Neural progenitor cell (in vitro differentiated cells): ENCODE measurements around the gene ADK. TPM values are rescaled to one million over a fixed set of nuclear protein-coding genes. Genes with fewer than 3 reads are reported as not detected.

Source experiments
- DNase-seq: peaks from one replicate; pipeline ENCODE4 v3.0.0-alpha.2; 2016; ENCODE audit warnings: low spot score
- H2AFZ ChIP-seq: fragments of 200-600 bp; sonication (generic); replicated peaks from 2 replicates; pipeline ENCODE4 v1.6.1; 2016; ENCODE audit warnings: antibody characterized with exemption
- H3F3A ChIP-seq: fragments of 200-600 bp; sonication (generic); 2 replicates; pipeline ENCODE4 v1.6.1; 2016; ENCODE audit warnings: antibody characterized with exemption, low read depth
- H3K27ac ChIP-seq: fragments of 200-600 bp; sonication (generic); 2 replicates; pipeline ENCODE4 v1.5.1; 2016; ENCODE audit warnings: mild to moderate bottlenecking
- H3K27me3 ChIP-seq: fragments of 200-600 bp; sonication (generic); 2 replicates; pipeline ENCODE4 v1.6.1; 2016; ENCODE audit warnings: mild to moderate bottlenecking, moderate library complexity
- H3K36me3 ChIP-seq: fragments of 200-600 bp; sonication (generic); 2 replicates; pipeline ENCODE4 v1.5.1; 2016
- H3K4me1 ChIP-seq: fragments of 200-600 bp; sonication (generic); 2 replicates; pipeline ENCODE4 v1.6.1; 2016; ENCODE audit warnings: mixed run types
- H3K4me2 ChIP-seq: fragments of 200-600 bp; sonication (generic); 2 replicates; pipeline ENCODE4 v1.6.1; 2016
- H3K4me3 ChIP-seq: fragments of 200-600 bp; sonication (generic); 2 replicates; pipeline ENCODE4 v1.5.1; 2016
- H3K79me2 ChIP-seq: fragments of 200-600 bp; sonication (generic); 2 replicates; pipeline ENCODE4 v1.6.1; 2016; ENCODE audit warnings: low read depth
- H3K9ac ChIP-seq: fragments of 200-600 bp; sonication (generic); 2 replicates; pipeline ENCODE4 v1.6.1; 2016
- H3K9me3 ChIP-seq: fragments of 200-600 bp; sonication (generic); 2 replicates; pipeline ENCODE4 v1.5.1; 2016; ENCODE audit warnings: low read depth
- H4K20me1 ChIP-seq: fragments of 200-600 bp; sonication (generic); 2 replicates; pipeline ENCODE4 v1.6.1; 2016; ENCODE audit warnings: low read depth
- H3K27ac Mint-ChIP-seq: 3 replicates; pipeline ENCODE4 v1.8.0; 2021; ENCODE audit warnings: mixed read lengths
- H3K27me3 Mint-ChIP-seq: 2 replicates; pipeline ENCODE4 v1.8.0; 2022; ENCODE audit warnings: low read depth, mild to moderate bottlenecking, inconsistent platforms, moderate library complexity, mixed read lengths; ENCODE audit not compliant: insufficient read depth
- H3K36me3 Mint-ChIP-seq: 3 replicates; pipeline ENCODE4 v1.8.0; 2021; ENCODE audit warnings: mixed read lengths
- H3K4me1 Mint-ChIP-seq: 3 replicates; pipeline ENCODE4 v1.8.0; 2021; ENCODE audit warnings: mixed read lengths
- H3K4me3 Mint-ChIP-seq: 3 replicates; pipeline ENCODE4 v1.8.0; 2021; ENCODE audit warnings: mild to moderate bottlenecking, moderate library complexity, mixed read lengths
- H3K9me3 Mint-ChIP-seq: 3 replicates; pipeline ENCODE4 v1.8.0; 2020; ENCODE audit warnings: mixed read lengths
- EZH2 ChIP-seq: fragments of 200-600 bp; sonication (generic); IDR thresholded peaks from 2 replicates; pipeline ENCODE4 v1.6.1; 2017; ENCODE audit warnings: antibody characterized with exemption, mild to moderate bottlenecking, moderate library complexity
- EZH2phosphoT487 ChIP-seq: fragments of 200-600 bp; sonication (generic); IDR thresholded peaks from 2 replicates; pipeline ENCODE4 v1.6.1; 2017; ENCODE audit warnings: antibody characterized with exemption
- total RNA-seq: library from RNA; depleted of rRNA; stranded (reverse); fragments of >200 nt; gene quantifications from 2 replicates; pipeline ENCODE4 v1.2.3, GENCODE V29; 2015; ENCODE audit warnings: low replicate concordance
- TF ChIP-seq, protein P1 (sequence below): fragments of 200-600 bp; sonication (generic); IDR thresholded peaks from 2 replicates; pipeline ENCODE4 v1.5.1; 2017; ENCODE audit warnings: antibody characterized with exemption, mild to moderate bottlenecking

The ADK gene
- total RNA-seq, 1 donor from 2014 or later, result 50.9 TPM

DNA sequence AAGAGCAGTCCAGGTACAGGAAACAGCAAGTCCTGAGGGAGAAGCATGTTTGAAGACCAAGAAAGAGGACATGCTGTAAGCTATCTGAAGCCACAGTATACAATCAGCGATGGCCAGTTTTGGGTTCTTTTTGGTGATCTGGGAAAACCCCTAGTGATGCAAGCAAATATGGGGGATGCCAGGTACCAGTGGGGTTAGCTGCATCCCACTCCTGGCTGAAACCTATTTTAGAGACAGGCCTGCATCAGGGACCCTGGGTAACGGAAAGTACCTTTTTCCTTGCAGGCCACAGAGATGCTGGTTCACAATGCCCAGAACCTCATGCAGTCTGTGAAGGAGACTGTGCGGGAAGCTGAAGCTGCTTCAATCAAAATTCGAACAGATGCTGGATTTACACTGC lies 33.3 kb upstream of the ADK start:
- Histone ChIP-seq H4K20me1 (peaks cover 5% of the 10 kb centered on the region), H3K36me3 (peaks cover 15% of the 10 kb centered on the region), H3K9me3 (no peaks in the 10 kb centered on the region), H2AFZ (no peak overlapping the region), H3K79me2 (no peaks in the 10 kb centered on the region), H3K4me2 (no peak overlapping the region), H3K4me1 (no peaks in the 10 kb centered on the region), H3F3A (peaks cover 14% of the 10 kb centered on the region), H3K9ac (no peak overlapping the region), H3K27ac (no peak overlapping the region), H3K4me3 (no peak overlapping the region), H3K27me3 (no peaks in the 10 kb centered on the region)
- Mint-ChIP-seq H3K27me3 (no peaks in the 10 kb centered on the region), H3K9me3 (no peaks in the 10 kb centered on the region), H3K27ac (no peak overlapping the region), H3K36me3 (peaks cover 47% of the 10 kb centered on the region), H3K4me3 (no peak overlapping the region), H3K4me1 (no peaks in the 10 kb centered on the region)
- TF ChIP-seq EZH2phosphoT487 (no peak), EZH2 (no peak)
- TF ChIP-seq, protein P1, sequence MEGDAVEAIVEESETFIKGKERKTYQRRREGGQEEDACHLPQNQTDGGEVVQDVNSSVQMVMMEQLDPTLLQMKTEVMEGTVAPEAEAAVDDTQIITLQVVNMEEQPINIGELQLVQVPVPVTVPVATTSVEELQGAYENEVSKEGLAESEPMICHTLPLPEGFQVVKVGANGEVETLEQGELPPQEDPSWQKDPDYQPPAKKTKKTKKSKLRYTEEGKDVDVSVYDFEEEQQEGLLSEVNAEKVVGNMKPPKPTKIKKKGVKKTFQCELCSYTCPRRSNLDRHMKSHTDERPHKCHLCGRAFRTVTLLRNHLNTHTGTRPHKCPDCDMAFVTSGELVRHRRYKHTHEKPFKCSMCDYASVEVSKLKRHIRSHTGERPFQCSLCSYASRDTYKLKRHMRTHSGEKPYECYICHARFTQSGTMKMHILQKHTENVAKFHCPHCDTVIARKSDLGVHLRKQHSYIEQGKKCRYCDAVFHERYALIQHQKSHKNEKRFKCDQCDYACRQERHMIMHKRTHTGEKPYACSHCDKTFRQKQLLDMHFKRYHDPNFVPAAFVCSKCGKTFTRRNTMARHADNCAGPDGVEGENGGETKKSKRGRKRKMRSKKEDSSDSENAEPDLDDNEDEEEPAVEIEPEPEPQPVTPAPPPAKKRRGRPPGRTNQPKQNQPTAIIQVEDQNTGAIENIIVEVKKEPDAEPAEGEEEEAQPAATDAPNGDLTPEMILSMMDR, result no peak
- no peak for DNase-seq

DNA sequence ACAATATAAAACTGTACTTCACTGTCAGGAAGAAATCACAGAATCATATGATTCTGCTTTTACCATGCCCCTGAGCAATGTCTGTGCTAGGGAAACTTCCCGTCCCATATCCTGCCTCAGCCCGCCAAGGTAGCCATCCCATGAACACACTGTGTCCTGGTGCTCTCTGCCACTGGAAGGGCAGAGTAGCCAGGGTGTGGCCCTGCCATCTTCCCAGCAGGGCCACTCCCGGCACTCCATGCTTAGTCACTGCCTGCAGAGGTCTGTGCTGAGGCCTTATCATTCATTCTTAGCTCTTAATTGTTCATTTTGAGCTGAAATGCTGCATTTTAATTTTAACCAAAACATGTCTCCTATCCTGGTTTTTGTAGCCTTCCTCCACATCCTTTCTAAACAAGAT lies 32.2 kb upstream of the ADK start:
- no peaks in the 10 kb centered on the region for H3K79me2 ChIP-seq
- H2AFZ ChIP-seq, result no peak overlapping the region
- no peak overlapping the region for H3K4me3 ChIP-seq
- Mint-ChIP-seq H3K27me3 (no peaks in the 10 kb centered on the region), H3K27ac (no peak overlapping the region), H3K4me3 (no peak overlapping the region), H3K4me1 (no peaks in the 10 kb centered on the region), H3K9me3 (no peaks in the 10 kb centered on the region), H3K36me3 (peaks cover 42% of the 10 kb centered on the region)
- H3F3A ChIP-seq, result peaks cover 17% of the 10 kb centered on the region
- H3K4me1 ChIP-seq, result no peaks in the 10 kb centered on the region
- no peak overlapping the region for H3K4me2 ChIP-seq
- no peaks in the 10 kb centered on the region for H3K27me3 ChIP-seq
- H3K9ac ChIP-seq, result no peak overlapping the region
- H3K36me3 ChIP-seq, result peaks cover 20% of the 10 kb centered on the region
- no peak for DNase-seq
- H4K20me1 ChIP-seq, result peaks cover 5% of the 10 kb centered on the region
- TF ChIP-seq EZH2, result no peak
- no peaks in the 10 kb centered on the region for H3K9me3 ChIP-seq
- H3K27ac ChIP-seq, result no peak overlapping the region

DNA sequence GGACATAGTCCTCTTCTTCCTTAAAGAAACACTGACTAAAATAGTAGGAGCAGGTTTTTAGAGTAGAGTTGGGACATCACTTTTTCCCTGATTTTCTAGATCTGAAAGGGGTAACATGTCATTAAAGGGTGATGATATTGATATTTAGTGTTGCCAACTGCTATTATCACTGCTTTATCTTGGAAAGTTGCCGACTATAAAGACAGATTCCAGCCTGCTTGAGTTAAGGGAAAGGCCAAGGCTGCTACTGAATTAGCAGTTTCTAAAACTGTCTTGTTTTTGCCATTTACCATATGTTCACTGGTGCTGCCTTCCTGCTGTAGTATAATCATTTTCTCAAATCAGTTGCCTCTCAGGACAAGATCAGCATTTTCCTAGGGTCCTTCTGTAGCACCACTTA lies 30.1 kb upstream of the ADK start:
- TF ChIP-seq EZH2phosphoT487, result no peak
- TF ChIP-seq, protein P1, result no peak
- TF ChIP-seq EZH2, result no peak
- no peak overlapping the region for H3K27ac ChIP-seq
- Mint-ChIP-seq H3K27ac (no peak overlapping the region), H3K9me3 (no peaks in the 10 kb centered on the region), H3K27me3 (no peaks in the 10 kb centered on the region), H3K4me3 (no peak overlapping the region), H3K4me1 (no peaks in the 10 kb centered on the region), H3K36me3 (peaks cover 30% of the 10 kb centered on the region)
- DNase-seq, result no peak
- H3K9ac ChIP-seq, result no peak overlapping the region
- H3K36me3 ChIP-seq, result peaks cover 18% of the 10 kb centered on the region
- no peak overlapping the region for H2AFZ ChIP-seq
- no peak overlapping the region for H3K4me2 ChIP-seq
- H3K27me3 ChIP-seq, result no peaks in the 10 kb centered on the region
- no peaks in the 10 kb centered on the region for H3K9me3 ChIP-seq
- H3K4me3 ChIP-seq, result no peak overlapping the region
- H4K20me1 ChIP-seq, result no peaks in the 10 kb centered on the region
- H3K79me2 ChIP-seq, result no peaks in the 10 kb centered on the region
- H3F3A ChIP-seq, result peaks cover 23% of the 10 kb centered on the region
- no peaks in the 10 kb centered on the region for H3K4me1 ChIP-seq

DNA sequence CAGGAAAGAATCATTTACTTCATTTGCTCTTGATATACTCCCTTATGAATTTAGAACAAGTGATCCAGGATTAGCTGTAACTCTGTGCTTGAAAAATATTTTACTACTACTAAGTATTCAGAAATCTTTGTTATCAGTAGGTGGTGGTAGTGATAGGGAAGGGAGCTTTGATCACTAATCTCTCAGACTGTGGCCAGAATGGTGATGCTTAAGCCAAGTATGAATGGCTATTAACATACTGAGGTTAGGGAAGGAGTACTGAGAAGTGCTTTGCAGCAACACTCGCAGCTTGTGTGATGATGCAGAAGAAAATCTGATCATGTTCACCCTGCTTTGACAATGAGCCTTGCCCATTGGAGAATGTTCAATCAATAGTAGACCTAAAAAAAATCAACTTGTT lies 29.7 kb upstream of the ADK start:
- Histone ChIP-seq H3K4me1 (no peaks in the 10 kb centered on the region), H3K9ac (no peak overlapping the region), H3K9me3 (no peaks in the 10 kb centered on the region), H4K20me1 (no peaks in the 10 kb centered on the region), H3K36me3 (peaks cover 18% of the 10 kb centered on the region), H3K27me3 (no peaks in the 10 kb centered on the region), H3F3A (peaks cover 25% of the 10 kb centered on the region), H3K79me2 (no peaks in the 10 kb centered on the region), H3K4me3 (no peak overlapping the region), H2AFZ (no peak overlapping the region), H3K27ac (peak overlapping the region; percentile 4), H3K4me2 (no peak overlapping the region)
- Mint-ChIP-seq H3K9me3 (no peaks in the 10 kb centered on the region), H3K27ac (no peak overlapping the region), H3K27me3 (no peaks in the 10 kb centered on the region), H3K4me3 (no peak overlapping the region), H3K4me1 (no peaks in the 10 kb centered on the region), H3K36me3 (peaks cover 29% of the 10 kb centered on the region)
- TF ChIP-seq, protein P1, result no peak
- TF ChIP-seq EZH2phosphoT487 (no peak), EZH2 (no peak)
- no peak for DNase-seq
